ENCODE measurements around the gene KCNQ1. TPM values are rescaled to one million over a fixed set of nuclear protein-coding genes. Genes with fewer than 3 reads are reported as not detected.
"Not testable (repeated sequence)": the region's sequence is repeated elsewhere in the genome, so short reads cannot be mapped to it uniquely, and the experiment has no call there.

KCNQ1 gene
- polyA plus RNA-seq, 4 donors = 18.4 to 54.4 (median 21.3) TPM

DNA sequence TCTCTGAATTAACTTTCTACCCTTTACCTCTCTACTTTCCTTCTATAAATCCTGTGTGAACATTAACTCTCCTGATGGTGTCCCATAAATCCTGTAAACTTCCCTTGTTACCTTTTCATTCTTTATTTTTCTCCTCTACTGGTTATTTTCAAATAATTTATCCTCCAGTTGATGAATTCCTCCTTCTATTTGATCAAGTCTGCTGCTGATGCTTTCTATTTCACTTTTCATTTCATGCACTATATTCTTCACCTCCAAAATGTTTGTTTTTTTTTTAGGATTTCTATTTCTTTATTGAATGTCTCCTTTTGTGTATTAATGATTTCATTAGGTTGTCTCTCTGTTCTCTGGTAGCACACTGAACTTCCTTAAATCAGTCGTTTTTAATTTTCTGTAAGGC is 186.4 kb downstream of the KCNQ1 start:
- 65 to 74% (median 69%) methylated on average over 1 of the region's 1 CpG for WGBS, 3 donors
- no peak for DNase-seq
- H3K27me3 ChIP-seq (ENCODE audit: control insufficient read depth in 3 of 3, insufficient read depth in 3 of 3, low read length in 3 of 3) = no peaks in the 10 kb centered on the region
- no peak overlapping the region for H3K27ac ChIP-seq (ENCODE audit: low read depth in 1 of 3, low read length in 2 of 3)
- no peak for FAIRE-seq
- H3K4me1 ChIP-seq (ENCODE audit: control insufficient read depth in 3 of 3, insufficient read depth in 2 of 3, low read depth in 1 of 3, low read length in 2 of 3) = no peaks in the 10 kb centered on the region
- H3K36me3 ChIP-seq (ENCODE audit: control insufficient read depth in 3 of 3, insufficient read depth in 2 of 3, low read depth in 1 of 3, low read length in 3 of 3) = peaks cover 0 to 2% (median 0%) of the 10 kb centered on the region in 3 donors
- H3K4me3 ChIP-seq (ENCODE audit: low read depth in 1 of 3, low read length in 3 of 3) = no peak overlapping the region
- H3K9me3 ChIP-seq (ENCODE audit: control insufficient read depth in 2 of 2, insufficient read depth in 1 of 2, low read depth in 1 of 2, low read length in 1 of 2) = peaks cover 0 to 24% of the 10 kb centered on the region in 2 donors

DNA sequence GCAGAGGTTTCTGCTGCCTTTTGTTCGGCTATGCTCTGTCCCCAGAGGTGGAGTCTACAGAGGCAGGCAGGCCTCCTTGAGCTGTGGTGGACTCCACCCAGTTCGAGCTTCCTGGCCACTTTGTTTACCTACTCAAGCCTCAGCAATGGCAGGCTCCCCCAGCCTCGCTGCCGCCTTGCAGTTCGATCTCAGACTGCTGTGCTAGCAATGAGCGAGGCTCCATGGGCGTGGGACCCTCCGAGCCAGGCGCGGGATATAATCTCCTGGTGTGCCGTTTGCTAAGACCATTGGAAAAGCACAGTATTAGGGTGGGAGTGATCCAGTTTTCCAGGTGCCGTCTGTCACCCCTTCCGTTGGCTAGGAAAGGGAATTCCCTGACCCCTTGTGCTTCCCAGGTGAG is 195.0 kb downstream of the KCNQ1 start:
- not testable (repeated sequence) for H3K27ac ChIP-seq (ENCODE audit: low read depth in 1 of 3, low read length in 2 of 3); FAIRE-seq; H3K4me3 ChIP-seq (ENCODE audit: low read depth in 1 of 3, low read length in 3 of 3); H3K4me1 ChIP-seq (ENCODE audit: control insufficient read depth in 3 of 3, insufficient read depth in 2 of 3, low read depth in 1 of 3, low read length in 2 of 3); H3K27me3 ChIP-seq (ENCODE audit: control insufficient read depth in 3 of 3, insufficient read depth in 3 of 3, low read length in 3 of 3); H3K36me3 ChIP-seq (ENCODE audit: control insufficient read depth in 3 of 3, insufficient read depth in 2 of 3, low read depth in 1 of 3, low read length in 3 of 3); DNase-seq
- WGBS, 3 donors = 90 to 97% (median 91%) methylated on average over 13 of the region's 13 CpGs
- peaks cover 1 to 26% of the 10 kb centered on the region in 2 donors for H3K9me3 ChIP-seq (ENCODE audit: control insufficient read depth in 2 of 2, insufficient read depth in 1 of 2, low read depth in 1 of 2, low read length in 1 of 2)

DNA sequence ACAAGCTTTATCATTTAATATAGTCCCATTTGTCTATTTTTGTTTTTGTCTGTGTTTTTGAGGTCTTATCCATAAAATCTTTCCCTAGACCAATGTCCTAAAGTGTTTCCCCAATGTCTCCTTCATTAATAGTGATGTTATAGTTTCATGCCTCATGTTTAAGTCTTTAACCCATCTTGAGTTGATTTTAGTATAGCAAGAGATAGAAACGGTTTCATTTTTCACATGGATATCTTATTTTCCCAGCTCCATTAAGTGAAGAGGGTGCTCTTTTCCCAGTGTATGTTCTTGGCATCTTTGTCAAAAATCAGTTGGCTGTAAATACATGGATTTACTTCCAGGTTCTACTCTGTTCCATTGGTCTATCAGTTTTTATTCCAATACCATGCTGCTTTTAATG is 196.8 kb downstream of the KCNQ1 start:
- DNase-seq (no peak), FAIRE-seq (no peak)
- no peaks in the 10 kb centered on the region for H3K4me1 ChIP-seq (ENCODE audit: control insufficient read depth in 3 of 3, insufficient read depth in 2 of 3, low read depth in 1 of 3, low read length in 2 of 3)
- no peaks in the 10 kb centered on the region for H3K36me3 ChIP-seq (ENCODE audit: control insufficient read depth in 3 of 3, insufficient read depth in 2 of 3, low read depth in 1 of 3, low read length in 3 of 3)
- 81 to 94% (median 87%) methylated on average over 1 of the region's 1 CpG for WGBS, 3 donors
- no peak overlapping the region for H3K27ac ChIP-seq (ENCODE audit: low read depth in 1 of 3, low read length in 2 of 3)
- no peak overlapping the region for H3K4me3 ChIP-seq (ENCODE audit: low read depth in 1 of 3, low read length in 3 of 3)
- no peaks in the 10 kb centered on the region for H3K27me3 ChIP-seq (ENCODE audit: control insufficient read depth in 3 of 3, insufficient read depth in 3 of 3, low read length in 3 of 3)
- H3K9me3 ChIP-seq (ENCODE audit: control insufficient read depth in 2 of 2, insufficient read depth in 1 of 2, low read depth in 1 of 2, low read length in 1 of 2) = peaks cover 1 to 45% of the 10 kb centered on the region in 2 donors

DNA sequence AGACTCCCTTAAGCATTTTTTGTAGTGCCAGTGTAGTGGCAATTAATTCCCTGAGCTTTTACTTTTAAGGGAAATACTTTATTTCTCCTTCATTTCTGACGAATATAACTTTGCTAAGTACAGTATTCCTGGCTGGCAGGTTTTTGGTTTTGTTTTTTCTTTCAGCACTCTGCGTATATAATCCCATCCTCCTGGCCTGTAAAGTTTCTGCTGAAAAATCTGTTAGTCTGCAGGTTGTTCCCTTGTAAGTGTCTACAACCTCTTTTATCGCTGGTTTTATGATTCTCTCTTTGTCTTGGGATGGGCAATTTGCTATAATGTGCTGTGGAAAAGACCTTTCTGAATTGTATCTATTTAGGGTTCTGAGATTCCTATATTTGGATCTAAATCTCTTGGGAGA is 198.9 kb downstream of the KCNQ1 start:
- no peak for FAIRE-seq
- H3K9me3 ChIP-seq (ENCODE audit: control insufficient read depth in 2 of 2, insufficient read depth in 1 of 2, low read depth in 1 of 2, low read length in 1 of 2) = peaks cover 1 to 48% of the 10 kb centered on the region in 2 donors

DNA sequence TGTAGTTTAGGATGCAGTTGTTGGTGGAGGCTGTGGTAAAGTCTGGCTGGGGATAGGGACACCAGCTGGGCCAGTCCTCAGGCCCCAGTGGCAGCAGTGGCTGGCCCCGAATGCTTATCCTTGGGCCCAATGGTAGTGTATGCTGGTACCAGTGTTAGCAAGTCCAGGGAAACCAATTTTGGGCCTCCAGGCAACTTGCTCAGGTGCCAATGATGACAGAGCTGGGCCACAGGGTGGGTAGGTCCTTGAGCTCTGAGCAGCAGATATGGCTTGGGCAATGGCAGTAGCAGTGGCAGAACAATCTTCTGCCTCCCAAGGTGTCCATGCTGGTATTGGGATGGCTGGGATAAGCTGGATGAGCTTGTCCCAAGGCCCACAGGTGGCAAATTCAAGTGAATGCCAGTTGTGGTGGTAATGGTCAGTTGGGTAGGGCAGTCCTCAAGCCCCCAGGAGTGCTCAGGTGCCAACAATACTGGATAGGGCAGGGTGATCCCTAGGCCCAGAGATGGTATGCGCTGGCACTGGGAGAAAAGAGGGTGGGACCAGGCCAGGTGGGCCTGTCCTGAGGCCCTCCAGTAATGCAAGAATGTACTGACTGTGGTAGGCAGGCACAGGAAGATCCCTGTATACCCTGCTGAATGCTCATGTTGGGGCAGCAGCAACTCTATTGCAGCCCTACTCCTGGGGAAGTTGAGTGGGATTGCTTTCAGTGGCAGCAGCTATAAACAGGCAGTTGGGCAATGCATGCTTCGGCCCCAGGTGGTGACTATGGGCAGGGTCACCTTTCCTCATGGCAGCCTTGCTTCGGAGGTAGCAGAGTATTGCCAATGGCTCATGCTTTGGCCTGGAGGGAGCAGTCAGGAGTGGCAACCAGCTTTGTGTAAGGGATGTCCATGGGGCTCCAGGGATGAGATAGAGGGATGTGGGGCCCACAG is 200.3 kb downstream of the KCNQ1 start:
- DNase-seq = no peak
- Histone ChIP-seq H3K36me3 (ENCODE audit: control insufficient read depth in 3 of 3, insufficient read depth in 2 of 3, low read depth in 1 of 3, low read length in 3 of 3) (no peaks in the 10 kb centered on the region), H3K4me1 (ENCODE audit: control insufficient read depth in 3 of 3, insufficient read depth in 2 of 3, low read depth in 1 of 3, low read length in 2 of 3) (no peaks in the 10 kb centered on the region), H3K27me3 (ENCODE audit: control insufficient read depth in 3 of 3, insufficient read depth in 3 of 3, low read length in 3 of 3) (no peaks in the 10 kb centered on the region), H3K9me3 (ENCODE audit: control insufficient read depth in 2 of 2, insufficient read depth in 1 of 2, low read depth in 1 of 2, low read length in 1 of 2) (peaks cover 1 to 38% of the 10 kb centered on the region in 2 donors), H3K27ac (ENCODE audit: low read depth in 1 of 3, low read length in 2 of 3) (no peak overlapping the region), H3K4me3 (ENCODE audit: low read depth in 1 of 3, low read length in 3 of 3) (no peak overlapping the region)
- no peak for FAIRE-seq
- WGBS, 3 donors = 92 to 99% (median 97%) methylated on average over 4 of the region's 4 CpGs

More for the DNA sequence above, 198.9 kb downstream of the KCNQ1 start:
- Histone ChIP-seq H3K4me1 (ENCODE audit: control insufficient read depth in 3 of 3, insufficient read depth in 2 of 3, low read depth in 1 of 3, low read length in 2 of 3) (no peaks in the 10 kb centered on the region), H3K27ac (ENCODE audit: low read depth in 1 of 3, low read length in 2 of 3) (no peak overlapping the region), H3K36me3 (ENCODE audit: control insufficient read depth in 3 of 3, insufficient read depth in 2 of 3, low read depth in 1 of 3, low read length in 3 of 3) (no peaks in the 10 kb centered on the region), H3K27me3 (ENCODE audit: control insufficient read depth in 3 of 3, insufficient read depth in 3 of 3, low read length in 3 of 3) (no peaks in the 10 kb centered on the region), H3K4me3 (ENCODE audit: low read depth in 1 of 3, low read length in 3 of 3) (no peak overlapping the region)
- no peak for DNase-seq
- WGBS, 3 donors = 87 to 94% (median 92%) methylated on average over 3 of the region's 3 CpGs

DNA sequence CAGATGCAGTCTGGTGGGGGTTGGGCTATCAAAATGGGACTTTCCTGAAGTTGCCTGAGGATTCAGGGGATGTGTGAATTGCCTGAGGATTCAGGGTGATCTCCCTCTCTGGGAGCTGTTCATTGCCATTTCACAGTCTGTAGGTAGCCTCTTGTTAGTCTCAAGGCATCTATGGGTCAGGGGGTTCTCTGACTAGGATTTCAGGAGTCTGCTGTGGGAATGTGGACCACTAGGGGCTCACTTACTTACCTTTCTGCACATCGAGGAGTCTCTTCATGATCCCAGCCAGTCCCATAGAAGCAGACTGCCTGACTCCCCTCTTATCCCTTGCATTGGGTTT is 200.9 kb downstream of the KCNQ1 start:
- Histone ChIP-seq H3K9me3 (ENCODE audit: control insufficient read depth in 2 of 2, insufficient read depth in 1 of 2, low read depth in 1 of 2, low read length in 1 of 2) (peaks cover 1 to 40% of the 10 kb centered on the region in 2 donors), H3K4me3 (ENCODE audit: low read depth in 1 of 3, low read length in 3 of 3) (no peak overlapping the region), H3K36me3 (ENCODE audit: control insufficient read depth in 3 of 3, insufficient read depth in 2 of 3, low read depth in 1 of 3, low read length in 3 of 3) (no peaks in the 10 kb centered on the region), H3K27me3 (ENCODE audit: control insufficient read depth in 3 of 3, insufficient read depth in 3 of 3, low read length in 3 of 3) (no peaks in the 10 kb centered on the region), H3K27ac (ENCODE audit: low read depth in 1 of 3, low read length in 2 of 3) (no peak overlapping the region), H3K4me1 (ENCODE audit: control insufficient read depth in 3 of 3, insufficient read depth in 2 of 3, low read depth in 1 of 3, low read length in 2 of 3) (no peaks in the 10 kb centered on the region)
- no peak for FAIRE-seq
- no peak for DNase-seq
- 84 to 96% (median 92%) methylated on average over 1 of the region's 1 CpG for WGBS, 3 donors

DNA sequence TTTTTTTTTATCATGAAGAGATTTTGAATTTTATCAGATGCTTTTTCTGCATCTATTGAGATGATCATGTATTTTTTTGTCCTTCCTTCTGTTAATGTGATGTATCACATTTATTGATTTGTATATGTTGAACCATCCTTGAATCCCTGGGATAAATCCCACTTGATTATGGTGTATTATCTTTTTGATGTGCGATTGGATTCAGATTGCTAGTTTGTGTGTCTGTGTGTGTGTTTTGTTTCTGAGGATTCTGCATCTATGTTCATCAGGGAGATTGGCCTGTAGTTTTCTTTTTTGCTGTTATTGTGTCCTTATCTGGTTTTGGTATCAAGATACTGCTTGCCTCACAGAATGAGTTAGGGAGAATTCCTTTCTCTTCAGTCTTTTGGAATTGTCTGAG is 202.4 kb downstream of the KCNQ1 start:
- H3K9me3 ChIP-seq (ENCODE audit: control insufficient read depth in 2 of 2, insufficient read depth in 1 of 2, low read depth in 1 of 2, low read length in 1 of 2) = peaks cover 1 to 55% of the 10 kb centered on the region in 2 donors
- no peaks in the 10 kb centered on the region for H3K27me3 ChIP-seq (ENCODE audit: control insufficient read depth in 3 of 3, insufficient read depth in 3 of 3, low read length in 3 of 3)
- H3K27ac ChIP-seq (ENCODE audit: low read depth in 1 of 3, low read length in 2 of 3) = no peak overlapping the region
- H3K4me3 ChIP-seq (ENCODE audit: low read depth in 1 of 3, low read length in 3 of 3) = no peak overlapping the region
- FAIRE-seq (no peak), DNase-seq (no peak)
- H3K4me1 ChIP-seq (ENCODE audit: control insufficient read depth in 3 of 3, insufficient read depth in 2 of 3, low read depth in 1 of 3, low read length in 2 of 3) = no peaks in the 10 kb centered on the region
- H3K36me3 ChIP-seq (ENCODE audit: control insufficient read depth in 3 of 3, insufficient read depth in 2 of 3, low read depth in 1 of 3, low read length in 3 of 3) = peaks cover 0 to 3% (median 0%) of the 10 kb centered on the region in 3 donors
- WGBS, 3 donors = 90 to 100% (median 100%) methylated on average over 1 of the region's 1 CpG

DNA sequence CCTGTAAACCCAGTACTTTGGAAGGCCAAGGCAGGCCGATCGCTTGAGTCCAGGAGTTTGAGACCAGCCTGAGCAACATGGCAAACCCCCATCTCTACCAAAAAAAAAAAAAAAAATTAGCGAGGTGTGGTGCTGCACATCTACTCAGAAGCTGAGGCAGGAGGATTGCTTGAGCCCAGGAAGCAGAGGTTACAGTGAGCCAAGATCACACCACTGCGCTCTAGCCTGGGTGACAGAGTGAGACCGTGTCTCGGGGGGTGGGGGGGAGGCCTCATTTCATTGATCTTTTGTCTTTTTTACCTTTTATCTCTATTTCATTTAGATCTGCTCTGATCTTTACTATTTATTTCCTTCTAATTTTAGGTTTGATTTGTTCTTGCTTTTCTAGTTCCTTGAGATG is 203.1 kb downstream of the KCNQ1 start:
- no peak for FAIRE-seq
- peaks cover 1 to 62% of the 10 kb centered on the region in 2 donors for H3K9me3 ChIP-seq (ENCODE audit: control insufficient read depth in 2 of 2, insufficient read depth in 1 of 2, low read depth in 1 of 2, low read length in 1 of 2)
- DNase-seq = no peak
- no peaks in the 10 kb centered on the region for H3K4me1 ChIP-seq (ENCODE audit: control insufficient read depth in 3 of 3, insufficient read depth in 2 of 3, low read depth in 1 of 3, low read length in 2 of 3)
- no peak overlapping the region for H3K27ac ChIP-seq (ENCODE audit: low read depth in 1 of 3, low read length in 2 of 3)
- 96 to 99% (median 98%) methylated on average over 6 of the region's 6 CpGs for WGBS, 3 donors
- no peaks in the 10 kb centered on the region for H3K27me3 ChIP-seq (ENCODE audit: control insufficient read depth in 3 of 3, insufficient read depth in 3 of 3, low read length in 3 of 3)
- peaks cover 0 to 3% (median 0%) of the 10 kb centered on the region in 3 donors for H3K36me3 ChIP-seq (ENCODE audit: control insufficient read depth in 3 of 3, insufficient read depth in 2 of 3, low read depth in 1 of 3, low read length in 3 of 3)
- H3K4me3 ChIP-seq (ENCODE audit: low read depth in 1 of 3, low read length in 3 of 3) = no peak overlapping the region

Measured in small intestine (tissue), 7 donors.